ENCODE measurements around the gene VAMP8. TPM values are rescaled to one million over a fixed set of nuclear protein-coding genes. Genes with fewer than 3 reads are reported as not detected.

VAMP8 gene
- total RNA-seq, 6 experiments from 2014 or later: 0.31 to 0.46 (median 0.35) TPM; not detected in 2

- Mint-ChIP-seq H3K27me3 (ENCODE audit: insufficient read depth) (peaks cover 2% of the 10 kb centered on the region; the same call in 1 of the 2 replicates), H3K27ac (peak overlapping the region; percentile 92)
Measured at GRCh38 chr2:85606116-85606455, 28.7 kb downstream of the VAMP8 start.

GRCh38 chr2:85607268-85608215 lies 30.2 kb downstream of the VAMP8 start:
- peak overlapping the region; percentile 92; the same call in 1 of the 2 replicates for H3K27ac Mint-ChIP-seq
- H3K4me3 Mint-ChIP-seq: 0 out of 2 replicates have a peak overlapping the region, but pooled peaks have one; percentile 11
- H3K27me3 Mint-ChIP-seq (ENCODE audit: insufficient read depth): peaks cover 2% of the 10 kb centered on the region; the same call in 1 of the 2 replicates
- no peaks in the 10 kb centered on the region for H3K9me3 Mint-ChIP-seq
- H3K4me1 Mint-ChIP-seq (ENCODE audit: low read depth): peaks cover 63% of the 10 kb centered on the region
- peaks cover 19% of the 10 kb centered on the region for H3K36me3 Mint-ChIP-seq (ENCODE audit: low read depth)
- TF ChIP-seq CTCF (IDR thresholded peaks at IDR 0.05): no peak
- no peak for DNase-seq

More at GRCh38 chr2:85606116-85606455, 28.7 kb downstream of the VAMP8 start:
- H3K4me1 Mint-ChIP-seq (ENCODE audit: low read depth): peaks cover 69% of the 10 kb centered on the region
- DNase-seq: no peak
- H3K4me3 Mint-ChIP-seq: peak overlapping the region; percentile 36
- H3K9me3 Mint-ChIP-seq: no peaks in the 10 kb centered on the region
- H3K36me3 Mint-ChIP-seq (ENCODE audit: low read depth): peaks cover 15% of the 10 kb centered on the region
- no peak for TF ChIP-seq CTCF (IDR thresholded peaks at IDR 0.05)

GRCh38 chr2:85611217-85611704 lies 33.9 kb downstream of the VAMP8 start:
- Mint-ChIP-seq H3K27me3 (ENCODE audit: insufficient read depth) (peaks cover 3% of the 10 kb centered on the region; the same call in 1 of the 2 replicates), H3K36me3 (ENCODE audit: low read depth) (peaks cover 19% of the 10 kb centered on the region), H3K27ac (peak overlapping the region; percentile 91), H3K4me1 (ENCODE audit: low read depth) (peaks cover 33% of the 10 kb centered on the region), H3K4me3 (peak overlapping the region; percentile 98), H3K9me3 (no peaks in the 10 kb centered on the region)
- no peak for DNase-seq
- TF ChIP-seq CTCF (IDR thresholded peaks at IDR 0.05): no peak

GRCh38 chr2:85611705-85612587 lies 34.6 kb downstream of the VAMP8 start, which contains the start of gene C2orf68:
TSS of gene C2orf68 (minus strand) at chr2:85612066. CDS start at chr2:85611984, 82 bp downstream.
- Mint-ChIP-seq H3K4me1 (ENCODE audit: low read depth) (peaks cover 26% of the 10 kb centered on the region), H3K27me3 (ENCODE audit: insufficient read depth) (peaks cover 3% of the 10 kb centered on the region; the same call in 1 of the 2 replicates), H3K9me3 (no peaks in the 10 kb centered on the region), H3K4me3 (peak within 1 kb of the TSS; percentile 98), H3K36me3 (ENCODE audit: low read depth) (peaks cover 17% of the 10 kb centered on the region), H3K27ac (peak within 1 kb of the TSS; percentile 91)
- no peak for TF ChIP-seq CTCF (IDR thresholded peaks at IDR 0.05)
- DNase-seq: peak; percentile 71
